ENCODE measurements around the gene SOX13.

SOX13 gene

GRCh38 chr1:204067935-204068334 lies 5.0 kb upstream of the SOX13 start:
- TF ChIP-seq FOXM1 (IDR thresholded peaks at IDR 0.05; ENCODE audit: borderline replicate concordance, low read depth) (no peak), CREB1 (IDR thresholded peaks at IDR 0.05; ENCODE audit: low read depth) (no peak), USF1 (IDR thresholded peaks at IDR 0.05) (no peak), RAD21 (IDR thresholded peaks at IDR 0.05; ENCODE audit: low read depth) (no peak), TAF1 (IDR thresholded peaks at IDR 0.05; ENCODE audit: low read depth) (no peak), TEAD4 (IDR thresholded peaks at IDR 0.05) (no peak), ZBTB7A (IDR thresholded peaks at IDR 0.05; ENCODE audit: low read depth) (no peak), YY1 (IDR thresholded peaks at IDR 0.05; ENCODE audit: low read depth) (no peak)

GRCh38 chr1:204069887-204070286 lies 3.0 kb upstream of the SOX13 start:
- TF ChIP-seq NFIC (IDR thresholded peaks at IDR 0.05) = no peak
- TF ChIP-seq TAF1 (IDR thresholded peaks at IDR 0.05; ENCODE audit: low read depth) = no peak

- TF ChIP-seq FOXM1 (IDR thresholded peaks at IDR 0.05; ENCODE audit: borderline replicate concordance, low read depth) = no peak
- no peak for TF ChIP-seq REST (IDR thresholded peaks at IDR 0.05; ENCODE audit: low read depth)
- no peak for TF ChIP-seq EP300 (IDR thresholded peaks at IDR 0.05; ENCODE audit: borderline replicate concordance)
- no peak for TF ChIP-seq TCF12 (IDR thresholded peaks at IDR 0.05; ENCODE audit: low read depth)
- TF ChIP-seq TAF1 (IDR thresholded peaks at IDR 0.05; ENCODE audit: low read depth) = no peak
- no peak for TF ChIP-seq CREB1 (IDR thresholded peaks at IDR 0.05; ENCODE audit: low read depth)
- TF ChIP-seq TEAD4 (IDR thresholded peaks at IDR 0.05) = no peak
- no peak for TF ChIP-seq RAD21 (IDR thresholded peaks at IDR 0.05; ENCODE audit: low read depth)
- no peak for TF ChIP-seq EGR1 (IDR thresholded peaks at IDR 0.05)
- TF ChIP-seq YY1 (IDR thresholded peaks at IDR 0.05; ENCODE audit: low read depth) = no peak
- no peak for TF ChIP-seq NFIC (IDR thresholded peaks at IDR 0.05)
Observed at GRCh38 chr1:204070895-204071294, 2.0 kb upstream of the SOX13 start.

- no peak for TF ChIP-seq NFIC (IDR thresholded peaks at IDR 0.05)
- TF ChIP-seq REST (IDR thresholded peaks at IDR 0.05; ENCODE audit: low read depth) = no peak
- TF ChIP-seq EGR1 (IDR thresholded peaks at IDR 0.05) = no peak
- TF ChIP-seq ZBTB7A (IDR thresholded peaks at IDR 0.05; ENCODE audit: low read depth) = peak; percentile 23; the same call in 1 of the 2 replicates
- TF ChIP-seq MAX (IDR thresholded peaks at IDR 0.05) = no peak
- no peak for TF ChIP-seq USF1 (IDR thresholded peaks at IDR 0.05)
- TF ChIP-seq TEAD4 (IDR thresholded peaks at IDR 0.05) = no peak
Observed at GRCh38 chr1:204073837-204074273, 940 bp downstream of the SOX13 start.

GRCh38 chr1:204074274-204075138 lies 1.6 kb downstream of the SOX13 start:
- peak; percentile 7; the same call in 1 of the 2 replicates for TF ChIP-seq RAD21 (IDR thresholded peaks at IDR 0.05; ENCODE audit: low read depth)
- 0 out of 2 replicates have a peak, but pooled peaks have one; percentile 16 for TF ChIP-seq TCF12 (IDR thresholded peaks at IDR 0.05; ENCODE audit: low read depth)
- TF ChIP-seq TEAD4 (IDR thresholded peaks at IDR 0.05) = no peak

- no peak for TF ChIP-seq REST (IDR thresholded peaks at IDR 0.05; ENCODE audit: low read depth)
Observed at GRCh38 chr1:204075139-204075521, 2.2 kb downstream of the SOX13 start.
